H1 (cell line): ENCODE results near the gene RBCK1. TPM values are rescaled to one million over a fixed set of nuclear protein-coding genes. Genes with fewer than 3 reads are reported as not detected.

Experiments
- NRF1 ChIP-seq: IDR thresholded peaks from 2 replicates; pipeline ENCODE4 v1.6.1; 2011; ENCODE audit warnings: mild to moderate bottlenecking, low read depth, low read length, improper control_type of control experiment
- polyA plus RNA-seq, 7 experiments: library from polyadenylated mRNA; depleted of rRNA in 3 of 7; stranded (reverse) in 5 of 7; unstranded in 2 of 7; fragments of >200 nt in 5 of 7; fragments of 200-250 nt in 2 of 7; gene quantifications; 1 replicate in 5 of 7; 2 replicates in 1 of 7; 4 replicates in 1 of 7; pipeline versions ENCODE4 v1.2.1 to v1.2.3, GENCODE V29; 2011 to 2013; ENCODE audit warnings: missing spikeins in 2 of 7, mixed read lengths in 2 of 7
- total RNA-seq: library from RNA; stranded (reverse); fragmentation: NEBNext Ultra II Directional; extraction: Animal tissue kit (Norgen Biotek cat#: 25700); gene quantifications from 2 replicates; pipeline ENCODE4 v1.2.1, GENCODE V29; 2021

Gene RBCK1
- total and polyA plus RNA-seq, 2 of the 8 experiments (the other 6 are each of a cell fraction or from before 2014, with no cell fraction given): 43.1 to 54.7 TPM

DNA sequence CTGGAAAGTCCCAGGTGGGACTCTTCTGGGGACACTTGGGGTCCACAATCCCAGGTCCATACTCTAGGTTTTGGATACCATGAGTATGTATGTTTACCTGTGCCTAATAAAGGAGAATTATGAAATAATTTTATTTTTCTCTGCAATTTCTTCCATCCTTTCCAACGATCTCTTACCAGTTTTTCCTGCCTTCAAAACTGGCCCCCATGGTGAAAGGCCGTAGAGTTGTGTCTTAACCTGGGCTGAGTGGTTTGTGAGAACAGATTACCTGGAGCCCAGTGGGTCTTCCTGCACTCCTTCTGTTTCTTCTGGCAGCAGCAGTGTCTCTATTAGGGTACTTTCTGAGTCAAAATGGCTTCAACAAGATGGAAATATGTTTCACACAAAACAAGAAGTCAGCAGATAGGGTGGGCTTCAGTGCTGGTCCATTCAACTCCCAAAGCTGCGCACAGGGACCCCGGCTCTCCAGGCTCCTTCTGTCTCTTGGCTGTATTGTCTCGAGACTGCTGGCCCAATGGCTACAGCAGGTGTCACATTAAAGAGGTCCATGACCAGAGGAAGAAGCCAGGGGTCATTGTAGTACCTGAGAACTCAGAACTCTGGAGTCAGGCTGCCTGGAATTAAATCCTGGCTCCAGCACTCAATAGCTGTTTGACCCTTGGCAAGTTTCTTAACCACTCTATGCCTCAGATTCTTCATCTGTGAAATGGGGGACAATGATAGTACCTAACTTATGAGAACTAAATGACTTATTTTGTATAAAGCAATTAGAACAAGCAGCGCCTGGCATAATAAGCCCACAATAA lies 10.5 kb upstream of the RBCK1 start (continued):
- TF ChIP-seq NRF1: no peak
